ENCODE data around the gene RPRML. TPM values are rescaled to one million over a fixed set of nuclear protein-coding genes. Genes with fewer than 3 reads are reported as not detected.

RPRML gene
- total RNA-seq, 2 donors from 2014 or later = not detected

DNA sequence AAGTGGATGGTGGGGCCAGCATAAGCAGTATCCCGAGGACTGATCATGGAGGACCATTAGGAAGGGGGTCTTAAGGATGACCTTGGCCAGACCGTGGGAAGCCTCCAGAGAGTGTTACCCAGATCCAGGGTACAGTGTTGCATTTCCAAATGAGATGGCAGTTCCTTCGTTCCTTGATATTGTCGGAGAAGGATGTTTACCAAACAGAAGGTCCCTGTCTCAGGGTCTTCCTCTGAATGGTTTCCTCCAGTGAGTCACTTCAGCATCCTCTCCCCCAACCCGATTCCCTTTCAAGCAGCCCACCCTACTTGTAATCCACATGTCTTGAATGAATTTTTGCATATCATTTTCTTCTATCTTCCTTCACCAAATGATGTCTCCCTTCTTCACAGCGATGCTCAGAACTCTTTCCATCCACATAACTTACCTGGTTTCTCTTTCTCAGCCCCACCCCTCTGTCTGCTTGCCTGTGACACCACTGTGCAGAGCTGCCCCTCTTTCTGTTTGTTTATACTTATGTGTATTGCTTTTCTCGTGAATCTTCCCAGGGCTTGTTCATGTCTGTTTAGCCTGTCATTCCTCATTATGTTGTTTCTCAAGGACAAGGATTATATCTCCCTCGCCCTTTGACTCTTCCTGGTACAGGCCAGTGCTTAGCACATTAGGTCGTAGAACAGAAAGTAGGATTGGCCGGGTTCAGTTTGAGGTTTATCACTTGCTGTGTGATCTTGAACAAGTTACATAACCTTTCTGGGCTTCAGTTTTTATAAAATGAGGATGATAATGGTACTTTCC, 50.4 kb downstream of the RPRML start:
- peaks cover 0 to 49% of the 10 kb centered on the region in 2 donors for H3K4me1 ChIP-seq
- DNase-seq (ENCODE audit: low spot score) = no peak
- no peaks in the 10 kb centered on the region for H3K27me3 ChIP-seq
- no peak overlapping the region for H3K27ac ChIP-seq
- H3K9me3 ChIP-seq = no peaks in the 10 kb centered on the region
- H3K36me3 ChIP-seq = peaks cover 43% of the 10 kb centered on the region
- no peak overlapping the region for H3K4me3 ChIP-seq
- TF ChIP-seq, protein P1, sequence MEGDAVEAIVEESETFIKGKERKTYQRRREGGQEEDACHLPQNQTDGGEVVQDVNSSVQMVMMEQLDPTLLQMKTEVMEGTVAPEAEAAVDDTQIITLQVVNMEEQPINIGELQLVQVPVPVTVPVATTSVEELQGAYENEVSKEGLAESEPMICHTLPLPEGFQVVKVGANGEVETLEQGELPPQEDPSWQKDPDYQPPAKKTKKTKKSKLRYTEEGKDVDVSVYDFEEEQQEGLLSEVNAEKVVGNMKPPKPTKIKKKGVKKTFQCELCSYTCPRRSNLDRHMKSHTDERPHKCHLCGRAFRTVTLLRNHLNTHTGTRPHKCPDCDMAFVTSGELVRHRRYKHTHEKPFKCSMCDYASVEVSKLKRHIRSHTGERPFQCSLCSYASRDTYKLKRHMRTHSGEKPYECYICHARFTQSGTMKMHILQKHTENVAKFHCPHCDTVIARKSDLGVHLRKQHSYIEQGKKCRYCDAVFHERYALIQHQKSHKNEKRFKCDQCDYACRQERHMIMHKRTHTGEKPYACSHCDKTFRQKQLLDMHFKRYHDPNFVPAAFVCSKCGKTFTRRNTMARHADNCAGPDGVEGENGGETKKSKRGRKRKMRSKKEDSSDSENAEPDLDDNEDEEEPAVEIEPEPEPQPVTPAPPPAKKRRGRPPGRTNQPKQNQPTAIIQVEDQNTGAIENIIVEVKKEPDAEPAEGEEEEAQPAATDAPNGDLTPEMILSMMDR (IDR thresholded peaks at IDR 0.05) = no peak

Small RNA genes within 50 kb of the gene (microRNA-seq; reads per million reads assigned to microRNA genes)
- gene MIR5089 (ENCODE audit: borderline number of aligned reads in 2 of 2, borderline replicate concordance in 1 of 2) = 0 reads per million in 2 donors

Other genes starting within 250 kb of the RPRML start
- 1 to 10 TPM in 1 of 2 donors, under 1 TPM in 1; 0.44 to 1.2 TPM for gene WNT3, start 160.6 kb downstream of the RPRML start, total RNA-seq
- 10 to 100 TPM in 1 of 2 donors, 1 to 10 TPM in 1; 2.4 to 22.1 TPM for gene WNT9B, start 127.7 kb downstream of the RPRML start, total RNA-seq
- 10 to 100 TPM; 35.9 to 38.6 TPM for gene GOSR2, start 56.1 kb downstream of the RPRML start, total RNA-seq
- gene CDC27, start 210.0 kb upstream of the RPRML start, total RNA-seq = 10 to 100 TPM; 39.3 to 46.6 TPM
- gene MYL4, start 230.1 kb upstream of the RPRML start, total RNA-seq = 1,000 to 10,000 TPM; 3,895 to 5,829 TPM

All from right atrium auricular region (tissue), 2 donors.